HG03432 (cell line): ENCODE results near the gene FGD1.

Experiments used
- ATAC-seq: cut with Tn5 transposase; IDR thresholded peaks from one replicate; pipeline ENCODE4 v1.9.1; 2021; ENCODE audit warnings: mild to moderate bottlenecking, moderate library complexity; ENCODE audit not compliant: unreplicated experiment

Gene FGD1

DNA sequence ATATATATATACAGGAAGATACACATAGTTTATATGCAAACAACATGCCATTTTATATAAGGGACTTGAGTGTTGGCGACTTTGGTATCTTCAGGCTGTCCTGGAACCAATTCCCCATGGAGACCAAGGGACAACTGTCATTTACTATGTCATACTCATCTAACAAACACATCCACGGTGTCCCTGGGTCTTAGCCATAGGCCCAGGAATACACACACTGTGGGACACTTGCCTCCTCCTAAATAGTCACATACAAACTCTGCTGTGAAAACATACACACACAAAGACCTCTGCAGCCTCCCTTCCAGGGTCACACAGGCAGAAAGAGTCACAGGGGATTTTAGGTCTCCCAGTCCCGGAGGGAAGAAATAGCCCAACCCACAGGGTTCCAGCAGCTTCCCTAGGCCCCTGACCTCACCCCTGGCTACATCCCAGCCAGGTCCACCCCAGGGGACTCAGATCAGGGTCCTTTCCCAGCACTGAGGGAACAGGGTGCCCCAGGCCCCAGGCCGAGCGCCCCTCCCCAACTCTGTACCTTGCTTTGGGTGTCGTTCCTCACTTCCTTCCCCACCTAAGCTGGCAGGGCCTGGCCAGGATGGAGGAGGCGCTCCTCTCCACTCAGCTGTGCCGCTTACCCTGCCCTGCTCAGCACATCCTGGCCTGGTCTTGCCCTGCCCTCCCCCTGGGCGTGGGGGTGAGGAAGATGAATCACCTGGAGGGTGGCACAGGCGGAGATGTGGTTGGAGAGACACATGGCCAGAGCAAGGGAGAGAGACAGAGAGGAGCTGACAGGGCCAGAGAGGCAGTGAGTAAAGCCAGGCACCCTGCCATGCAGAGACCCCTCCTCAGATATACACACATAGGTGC lies 21.8 kb downstream of the FGD1 start:
- ATAC-seq, result no peak

GRCh38 chrX:54470054-54470760 lies 25.8 kb downstream of the FGD1 start:
- ATAC-seq, result no peak

- no peak for ATAC-seq
These were observed 43.1 kb downstream of the FGD1 start for GRCh38 chrX:54452920-54453319.

DNA sequence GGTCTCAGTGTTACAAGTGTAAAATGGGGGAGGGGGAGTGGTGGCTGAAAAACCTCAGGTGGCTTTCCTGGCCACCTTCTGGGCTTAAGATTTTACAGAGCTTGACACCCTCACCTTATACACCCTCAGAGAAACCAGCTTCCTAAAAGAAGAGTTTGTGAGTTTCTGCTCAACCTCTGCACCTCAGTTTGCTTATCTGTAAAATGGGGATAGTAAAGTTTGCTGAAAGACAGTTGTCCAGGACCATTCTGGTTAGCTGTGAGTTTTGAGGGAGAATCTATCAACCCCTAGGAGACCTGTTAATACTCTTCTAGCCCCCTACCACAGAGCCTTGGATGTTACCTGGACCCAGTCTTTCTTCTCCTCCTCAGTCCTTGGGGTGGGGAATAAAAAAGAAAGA lies 46.1 kb downstream of the FGD1 start:
- no peak for ATAC-seq

- ATAC-seq, result no peak
These were observed 48.6 kb downstream of the FGD1 start for GRCh38 chrX:54447461-54447860.

- no peak for ATAC-seq
These were observed 50.0 kb downstream of the FGD1 start for GRCh38 chrX:54446084-54446483.

GRCh38 chrX:54444752-54445151 lies 51.3 kb downstream of the FGD1 start:
- no peak for ATAC-seq

- ATAC-seq, result no peak
These were observed 53.2 kb downstream of the FGD1 start for GRCh38 chrX:54442790-54443189.

GRCh38 chrX:54439960-54440871 lies 55.8 kb downstream of the FGD1 start, which contains the start of gene TSR2:
Gene TSR2 (plus strand): TSS chrX:54440404. CDS start chrX:54440422, 18 bp downstream.
- ATAC-seq, result peak; percentile 99

DNA sequence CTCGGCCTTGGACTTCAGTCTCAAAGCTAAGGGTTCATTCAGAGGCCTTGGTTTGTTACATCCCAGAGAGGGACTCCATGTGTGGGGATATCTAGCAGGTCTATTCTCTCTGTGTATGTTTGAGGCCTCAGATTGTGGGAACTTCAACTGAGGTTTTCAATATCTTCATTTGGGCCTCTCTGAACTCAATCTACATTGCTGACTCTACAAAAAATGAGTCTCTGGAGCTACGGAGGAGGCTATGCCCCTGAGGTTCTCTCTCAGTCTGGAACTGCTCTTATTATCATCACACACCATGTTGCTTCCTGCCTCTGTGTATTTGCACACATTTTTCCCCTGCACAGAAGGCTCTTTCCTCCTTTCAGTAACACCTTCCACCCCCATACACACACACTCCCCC lies 60.9 kb downstream of the FGD1 start:
- no peak for ATAC-seq

DNA sequence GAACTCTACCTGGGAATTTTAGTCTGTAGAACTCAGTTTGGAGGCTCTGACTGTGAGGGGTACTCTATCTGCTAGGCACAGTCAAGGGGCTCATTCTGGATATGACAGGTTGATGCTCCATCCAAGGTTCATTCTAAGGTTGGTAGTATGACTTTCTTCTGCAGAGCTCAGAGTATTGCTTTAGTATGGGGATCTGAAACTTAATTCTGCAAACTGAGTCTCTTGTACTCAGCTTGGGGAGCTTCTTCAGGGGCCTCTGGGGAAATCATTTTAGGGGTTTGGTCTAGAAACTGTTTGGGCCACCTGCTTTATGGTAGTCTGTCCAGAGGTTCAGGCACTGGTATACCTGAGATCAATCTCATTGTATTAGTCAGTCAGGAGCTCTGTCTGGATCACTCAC lies 65.5 kb downstream of the FGD1 start:
- ATAC-seq, result no peak

DNA sequence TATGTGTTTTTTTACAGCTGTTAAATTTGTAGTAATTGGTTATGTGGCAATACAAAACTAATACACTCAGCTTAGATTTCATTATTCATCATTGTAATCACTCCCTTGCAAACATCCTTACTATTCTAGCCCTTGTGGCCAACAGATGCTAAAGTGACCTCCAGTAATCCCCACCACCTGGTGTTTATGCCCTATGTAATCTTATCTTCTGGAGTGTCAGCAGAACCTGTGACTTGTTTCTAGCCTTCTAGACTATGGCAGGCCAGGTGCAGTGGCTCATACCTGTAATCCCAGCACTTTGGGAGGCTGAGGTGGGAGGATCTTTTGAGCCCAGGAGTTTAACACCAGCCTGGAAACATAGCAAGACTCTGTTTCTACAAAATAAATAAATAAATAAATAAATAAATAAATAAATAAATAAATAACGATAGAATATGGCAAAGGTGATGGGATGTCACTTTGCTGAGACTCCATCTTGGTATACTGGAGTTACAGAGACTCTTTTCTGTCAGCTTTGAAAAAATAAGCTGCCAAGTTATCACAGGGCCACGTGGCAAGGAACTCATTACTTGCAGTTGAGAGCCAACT lies 68.1 kb downstream of the FGD1 start:
- ATAC-seq, result no peak

GRCh38 chrX:54423161-54423888 lies 72.7 kb downstream of the FGD1 start:
- ATAC-seq, result no peak

DNA sequence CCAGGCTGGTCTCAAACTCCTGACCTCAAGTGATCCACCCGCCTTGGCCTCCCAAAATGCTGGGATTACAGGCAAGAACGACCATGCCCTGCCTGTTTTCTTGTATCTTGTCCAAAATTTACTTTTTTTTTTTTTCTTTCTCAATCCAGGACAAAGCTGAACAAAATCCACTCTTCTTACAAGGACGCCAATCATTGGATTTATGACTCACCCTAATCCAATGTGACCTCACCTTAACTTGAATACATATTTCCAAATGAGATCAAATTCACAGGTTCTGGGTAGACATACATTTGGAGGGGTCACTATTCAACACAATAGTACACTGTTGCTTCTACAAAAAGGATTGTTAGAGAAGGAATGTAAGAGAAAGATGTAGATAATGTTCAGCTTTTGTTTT lies 73.9 kb downstream of the FGD1 start:
- no peak for ATAC-seq

DNA sequence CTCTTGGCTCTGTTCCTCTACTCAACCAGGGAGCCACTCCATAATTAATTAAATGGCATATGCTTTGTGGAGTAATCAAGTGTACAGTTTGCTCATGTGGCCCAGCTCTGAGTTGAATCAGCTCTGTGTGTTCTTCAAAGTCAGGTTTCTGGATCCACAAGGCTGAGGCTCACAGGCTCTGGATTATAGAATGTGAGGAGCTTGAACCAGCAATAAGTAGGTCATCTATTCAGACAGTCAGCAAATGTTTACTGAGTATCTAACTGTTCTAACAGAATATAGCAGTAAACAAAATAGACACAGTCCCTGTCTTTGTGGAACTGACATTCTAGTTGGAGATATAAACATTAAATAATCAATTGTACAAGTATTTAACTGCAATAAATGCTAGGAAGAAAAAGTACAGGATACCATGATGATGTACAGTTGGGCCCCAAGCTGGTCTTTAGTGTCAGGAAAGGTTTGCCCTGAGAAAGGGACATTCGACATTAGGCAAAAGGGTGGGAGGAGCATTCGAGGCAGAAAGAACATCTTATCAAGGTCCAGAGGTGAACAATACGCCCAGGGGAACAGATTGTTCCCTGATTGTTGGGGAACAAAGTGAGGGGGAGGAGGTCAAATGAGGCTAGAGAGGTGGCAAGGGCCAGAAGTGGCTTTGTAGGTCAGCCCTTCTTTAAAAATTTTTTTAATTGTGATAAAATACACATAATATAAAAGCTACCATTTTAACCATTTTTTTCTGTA lies 76.3 kb downstream of the FGD1 start:
- no peak for ATAC-seq

DNA sequence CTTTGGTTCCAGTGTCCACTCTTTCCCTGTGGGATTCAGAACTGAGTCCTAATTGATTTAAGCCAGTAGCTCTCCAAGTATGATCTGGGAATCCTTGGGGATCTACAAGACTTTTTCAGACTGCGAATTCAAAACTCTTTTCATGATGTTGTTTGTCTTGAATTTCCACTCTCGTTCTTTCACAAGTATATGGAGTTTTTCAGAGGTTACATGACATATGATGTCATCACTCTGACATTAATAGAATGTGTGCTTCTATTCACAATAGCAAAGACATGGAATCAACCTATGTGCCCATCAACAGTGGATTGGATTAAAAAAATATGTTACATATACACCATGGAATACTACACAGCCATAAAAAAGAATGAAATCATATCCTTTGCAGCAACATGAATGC lies 79.1 kb downstream of the FGD1 start:
- ATAC-seq, result no peak

GRCh38 chrX:54415534-54416350 lies 80.3 kb downstream of the FGD1 start:
- ATAC-seq, result no peak

DNA sequence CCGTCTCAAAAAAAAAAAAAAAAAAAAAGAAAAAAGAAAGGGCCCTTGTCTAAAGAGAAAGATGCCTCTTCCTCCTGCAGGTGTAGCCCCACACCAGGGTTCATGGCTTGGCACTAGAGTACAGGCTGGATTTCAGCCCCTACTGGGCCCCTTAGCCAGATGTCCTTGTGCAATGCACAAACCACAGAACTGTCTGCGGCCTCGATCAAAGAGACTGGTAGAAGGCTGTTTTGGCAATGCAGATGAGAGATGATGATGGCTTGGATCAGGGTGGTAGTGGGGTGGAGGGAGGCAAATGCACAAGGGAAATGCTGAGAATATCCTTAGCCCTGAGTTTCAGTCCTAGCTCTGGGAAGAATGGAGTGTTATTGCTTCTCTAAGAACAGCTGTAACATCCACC lies 82.3 kb downstream of the FGD1 start:
- ATAC-seq, result no peak

DNA sequence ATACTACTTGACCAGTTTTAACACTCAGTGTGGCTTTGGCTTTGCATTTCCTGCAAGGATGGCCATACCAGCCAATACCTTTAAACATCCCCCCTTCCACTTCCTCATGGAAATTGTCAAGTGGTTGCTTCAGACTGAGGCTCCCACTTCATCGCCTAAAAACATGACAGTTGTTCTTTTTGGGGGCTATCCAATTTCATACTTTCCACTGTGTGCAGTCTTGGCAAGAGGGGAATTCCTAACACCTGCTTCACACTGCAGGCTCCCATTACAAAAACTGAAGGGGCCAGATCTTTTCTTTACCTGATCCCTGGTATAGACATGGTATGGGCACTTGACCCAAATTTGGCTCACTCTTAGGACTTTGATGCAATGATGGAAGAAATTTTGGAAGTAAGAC lies 84.3 kb downstream of the FGD1 start:
- no peak for ATAC-seq
